ENCODE results near the gene AJAP1. TPM values are rescaled to one million over a fixed set of nuclear protein-coding genes. Genes with fewer than 3 reads are reported as not detected.

Gene AJAP1
- total RNA-seq, 1 experiment from 2014 or later: not detected

DNA sequence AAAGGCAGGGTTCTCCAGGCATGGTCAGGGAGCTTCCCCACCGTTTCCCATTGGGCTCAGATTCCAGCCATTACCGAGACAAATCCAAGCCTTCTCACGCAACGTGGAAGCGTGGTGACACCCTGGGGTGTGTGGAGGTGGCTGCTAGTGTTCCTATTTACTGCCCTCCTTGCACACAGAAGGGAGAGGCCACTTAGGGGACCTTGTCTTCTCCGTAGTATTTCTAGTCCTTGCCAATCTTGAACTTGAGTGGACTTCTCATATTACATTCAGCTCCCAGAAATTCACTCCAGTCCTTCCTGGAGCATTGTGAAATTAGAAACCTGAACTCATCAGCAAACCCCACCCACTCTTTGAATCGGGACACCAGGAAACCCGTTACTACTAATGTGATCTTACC lies 131.6 kb downstream of the AJAP1 start:
- Histone ChIP-seq H3K27me3 (replicated peaks) (no peaks in the 10 kb centered on the region), H3K4me3 (no peak overlapping the region), H3K36me3 (no peaks in the 10 kb centered on the region), H3K27ac (no peak overlapping the region), H3K9me3 (replicated peaks) (peaks cover 23% of the 10 kb centered on the region), H3K4me1 (replicated peaks) (no peaks in the 10 kb centered on the region)
- DNase-seq (ENCODE audit: low read depth in 1 of 2, low spot score in 2 of 2): no peak

DNA sequence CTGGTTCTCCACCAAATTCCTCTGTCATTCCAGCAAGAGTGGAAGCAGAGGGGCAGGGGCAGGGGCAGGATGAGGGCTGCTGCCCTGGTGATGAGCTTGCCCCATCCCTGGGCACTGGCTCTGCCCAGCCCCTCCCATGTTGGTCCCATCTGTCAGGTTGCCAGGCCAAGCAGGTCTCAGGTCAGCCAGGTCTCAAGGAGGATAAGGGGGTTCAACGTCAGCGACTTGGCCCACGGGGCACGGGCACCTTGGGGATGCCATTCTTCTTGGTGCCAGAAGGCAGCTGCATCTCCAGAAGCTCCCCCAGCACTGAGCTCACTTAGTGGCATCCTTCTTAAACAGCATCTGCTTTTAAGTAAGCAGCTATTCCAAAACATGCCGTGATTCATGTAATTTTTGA lies 133.1 kb downstream of the AJAP1 start:
- peaks cover 13% of the 10 kb centered on the region for H3K9me3 ChIP-seq (replicated peaks)
- no peak overlapping the region for H3K4me3 ChIP-seq
- H3K27ac ChIP-seq: no peak overlapping the region
- H3K27me3 ChIP-seq (replicated peaks): no peaks in the 10 kb centered on the region
- no peak for DNase-seq (ENCODE audit: low read depth in 1 of 2, low spot score in 2 of 2)
- no peaks in the 10 kb centered on the region for H3K36me3 ChIP-seq
- no peaks in the 10 kb centered on the region for H3K4me1 ChIP-seq (replicated peaks)

DNA sequence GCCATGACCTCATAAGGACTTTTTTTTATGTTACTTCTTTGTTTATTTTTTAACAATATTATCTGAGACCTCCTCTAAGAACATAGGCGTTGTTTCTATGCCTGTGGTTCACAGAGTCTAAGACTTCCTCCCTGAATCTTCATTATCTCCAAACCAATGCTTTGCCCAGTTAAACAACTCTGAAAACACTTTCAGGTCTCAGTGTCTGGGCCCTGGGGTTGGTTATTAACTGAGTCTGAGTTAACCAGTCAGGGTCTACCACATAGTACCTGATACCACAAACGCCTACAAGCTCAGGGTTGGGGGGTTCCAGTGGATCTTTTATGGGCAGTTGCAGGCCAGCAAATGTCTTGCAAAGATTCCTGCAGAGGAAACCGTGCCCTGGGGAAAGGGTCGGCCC lies 138.2 kb downstream of the AJAP1 start:
- Histone ChIP-seq H3K4me3 (no peak overlapping the region), H3K4me1 (replicated peaks) (no peaks in the 10 kb centered on the region), H3K36me3 (no peaks in the 10 kb centered on the region), H3K27ac (no peak overlapping the region), H3K27me3 (replicated peaks) (no peaks in the 10 kb centered on the region), H3K9me3 (replicated peaks) (peaks cover 7% of the 10 kb centered on the region)
- DNase-seq (ENCODE audit: low read depth in 1 of 2, low spot score in 2 of 2): no peak

DNA sequence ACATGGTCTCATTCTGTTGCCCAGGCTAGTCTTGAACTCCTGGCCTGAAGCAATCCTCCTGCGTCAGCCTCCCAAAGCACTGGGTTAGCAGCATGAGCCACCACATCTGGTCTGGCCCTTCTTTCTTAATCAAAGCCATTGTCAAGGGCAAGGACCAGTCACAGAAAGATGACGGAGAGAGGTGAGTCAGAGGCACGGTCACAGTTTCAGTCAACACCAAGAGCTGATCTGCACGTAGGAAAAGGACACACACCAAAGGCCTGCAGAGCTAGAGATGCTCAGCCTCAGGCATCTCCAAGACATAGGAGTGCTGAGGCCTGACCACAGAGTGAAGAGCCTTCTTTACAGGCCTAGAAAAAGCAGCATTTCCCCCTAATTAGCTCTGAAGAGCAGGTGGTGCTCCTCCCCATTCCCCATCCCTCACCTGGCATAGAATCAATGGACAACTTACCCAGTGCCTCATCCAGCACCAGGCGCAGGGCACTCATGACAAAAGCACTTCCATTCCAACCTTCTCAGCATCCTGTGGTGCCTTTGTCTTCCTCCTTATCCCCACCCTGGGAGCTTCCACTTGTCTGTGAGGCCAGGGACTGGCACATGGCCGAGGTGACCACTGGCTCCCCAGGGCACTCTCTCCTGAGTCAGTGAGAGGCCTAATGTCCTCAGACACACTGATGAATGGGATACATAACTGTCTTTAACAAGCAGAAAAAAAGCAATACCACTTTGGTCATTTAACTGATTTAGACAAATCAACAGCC lies 139.8 kb downstream of the AJAP1 start:
- no peaks in the 10 kb centered on the region for H3K27me3 ChIP-seq (replicated peaks)
- no peak overlapping the region for H3K27ac ChIP-seq
- no peak for DNase-seq (ENCODE audit: low read depth in 1 of 2, low spot score in 2 of 2)
- H3K4me1 ChIP-seq (replicated peaks): no peaks in the 10 kb centered on the region
- no peaks in the 10 kb centered on the region for H3K36me3 ChIP-seq
- H3K4me3 ChIP-seq: no peak overlapping the region
- peaks cover 11% of the 10 kb centered on the region for H3K9me3 ChIP-seq (replicated peaks)

DNA sequence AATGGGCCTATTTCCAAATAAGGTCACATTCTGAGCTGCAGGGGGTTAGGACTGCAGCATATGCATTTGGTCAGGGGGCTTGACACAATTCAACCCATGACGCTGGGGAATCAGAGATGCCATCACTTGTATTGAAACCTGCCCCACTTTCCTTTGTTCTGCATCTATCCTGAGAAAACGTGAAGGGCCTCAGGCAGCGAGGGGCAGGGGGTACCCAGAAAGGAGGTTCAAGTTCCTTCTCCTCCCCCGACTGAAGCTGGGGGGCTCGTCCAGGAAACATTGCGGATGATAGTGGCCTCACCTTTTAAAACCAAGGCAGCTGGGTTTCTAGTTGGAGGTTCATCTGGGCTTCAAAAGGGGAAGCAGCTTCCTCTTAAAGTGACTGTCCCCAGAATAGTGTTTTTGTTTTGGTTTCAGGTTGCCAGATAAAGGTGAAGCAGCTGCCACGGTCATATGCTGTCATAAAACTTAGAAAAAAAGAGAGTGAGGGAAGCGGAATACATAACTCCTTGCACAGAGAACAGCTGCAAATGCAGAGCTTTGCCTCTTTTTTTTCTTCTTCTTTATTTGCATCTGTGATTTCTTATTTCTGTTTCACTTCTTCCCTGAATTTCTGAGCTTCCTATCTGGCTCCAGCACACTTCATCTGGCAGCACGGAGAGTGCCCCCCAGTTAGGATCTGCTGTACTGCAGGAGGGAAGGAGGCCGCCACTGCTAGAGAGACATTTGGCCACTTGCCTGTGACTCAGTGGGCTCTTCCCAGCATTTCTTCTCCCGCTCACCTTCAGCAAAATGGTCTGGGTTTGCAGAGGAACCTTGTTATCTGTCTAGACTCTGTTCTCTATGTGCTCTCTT lies 142.0 kb downstream of the AJAP1 start:
- H3K27me3 ChIP-seq (replicated peaks): no peaks in the 10 kb centered on the region
- no peak overlapping the region for H3K4me3 ChIP-seq
- no peak overlapping the region for H3K27ac ChIP-seq
- DNase-seq (ENCODE audit: low read depth in 1 of 2, low spot score in 2 of 2): no peak
- no peaks in the 10 kb centered on the region for H3K4me1 ChIP-seq (replicated peaks)
- peaks cover 13% of the 10 kb centered on the region for H3K9me3 ChIP-seq (replicated peaks)
- no peaks in the 10 kb centered on the region for H3K36me3 ChIP-seq

DNA sequence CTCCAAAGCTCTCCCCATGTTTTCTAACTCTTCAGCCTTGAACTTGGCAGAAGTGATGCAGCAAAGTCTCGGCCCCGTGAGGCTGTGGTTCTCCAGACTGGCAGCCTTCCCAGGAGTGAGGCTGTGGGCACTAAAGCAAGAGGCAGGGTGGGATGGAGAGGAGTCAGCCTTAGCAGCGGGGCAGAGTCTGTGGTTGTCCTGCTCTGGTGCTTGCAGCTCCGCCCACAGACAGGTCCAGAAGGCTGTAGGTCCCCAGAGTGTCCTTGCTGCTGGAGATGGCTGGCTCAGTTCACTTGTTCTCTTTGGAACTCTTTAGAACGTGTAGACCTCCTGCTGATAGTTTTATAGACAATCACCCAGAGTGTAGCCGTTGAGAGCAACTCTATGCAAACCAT lies 142.6 kb downstream of the AJAP1 start:
- H3K4me1 ChIP-seq (replicated peaks): no peaks in the 10 kb centered on the region
- no peaks in the 10 kb centered on the region for H3K36me3 ChIP-seq
- H3K27ac ChIP-seq: no peak overlapping the region
- H3K27me3 ChIP-seq (replicated peaks): no peaks in the 10 kb centered on the region
- H3K9me3 ChIP-seq (replicated peaks): peaks cover 14% of the 10 kb centered on the region
- no peak for DNase-seq (ENCODE audit: low read depth in 1 of 2, low spot score in 2 of 2)
- H3K4me3 ChIP-seq: no peak overlapping the region

DNA sequence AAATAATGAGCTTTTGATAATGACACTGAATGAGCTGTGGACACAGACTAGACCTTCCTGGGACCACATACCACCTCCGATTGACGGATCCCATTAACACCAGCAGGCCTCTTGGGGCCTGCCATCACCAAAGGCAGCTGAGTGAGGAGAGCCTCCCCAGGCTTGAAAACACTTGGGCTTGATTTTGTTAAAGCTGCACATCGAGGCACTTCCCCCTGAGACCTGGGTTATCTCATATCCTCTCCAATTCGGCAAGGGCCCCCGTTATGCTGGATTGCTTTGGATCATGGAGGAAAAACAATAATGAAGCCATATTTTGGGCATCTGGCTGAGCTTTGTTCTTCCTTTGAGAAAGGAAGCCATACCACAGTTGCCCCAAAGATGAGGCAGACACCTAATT lies 143.0 kb downstream of the AJAP1 start:
- H3K27me3 ChIP-seq (replicated peaks): no peaks in the 10 kb centered on the region
- H3K9me3 ChIP-seq (replicated peaks): peaks cover 14% of the 10 kb centered on the region
- DNase-seq (ENCODE audit: low read depth in 1 of 2, low spot score in 2 of 2): no peak
- H3K4me3 ChIP-seq: no peak overlapping the region
- no peak overlapping the region for H3K27ac ChIP-seq
- no peaks in the 10 kb centered on the region for H3K36me3 ChIP-seq
- no peaks in the 10 kb centered on the region for H3K4me1 ChIP-seq (replicated peaks)

DNA sequence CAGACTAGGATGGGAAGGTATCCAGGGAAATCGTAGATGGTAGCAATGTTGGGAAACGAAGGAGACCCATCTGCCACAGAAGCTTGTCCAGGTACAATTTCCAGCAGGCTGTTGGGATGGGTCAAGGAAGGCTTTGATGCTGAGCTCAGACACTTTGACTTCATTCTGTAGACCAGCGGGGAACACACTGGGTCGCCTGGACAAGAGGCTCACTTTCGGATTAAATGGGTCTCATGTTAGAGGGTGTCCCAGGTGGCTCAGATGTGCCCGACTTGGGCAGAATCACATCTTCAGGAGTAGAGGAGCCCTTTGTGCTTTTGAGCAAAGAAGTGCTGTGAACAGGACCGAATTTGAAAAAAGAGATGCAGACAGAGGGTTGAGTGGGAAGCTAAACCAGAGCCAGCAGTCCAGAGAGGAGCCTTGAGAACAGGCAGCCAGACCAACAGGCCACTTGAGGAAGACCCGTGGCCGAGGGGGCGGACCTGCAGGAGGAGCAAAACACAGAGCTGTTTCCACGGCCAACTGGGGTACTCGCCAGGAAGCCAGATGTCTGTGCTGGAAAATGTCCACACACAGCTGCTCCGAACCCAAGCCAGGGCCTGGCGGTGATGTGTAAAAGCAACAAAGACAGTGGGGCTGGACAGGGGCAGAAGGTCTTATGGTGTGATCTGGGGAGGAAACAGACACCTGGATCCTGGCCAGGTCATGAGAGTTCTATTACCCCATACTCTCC lies 146.9 kb downstream of the AJAP1 start:
- Histone ChIP-seq H3K36me3 (no peaks in the 10 kb centered on the region), H3K9me3 (replicated peaks) (peaks cover 10% of the 10 kb centered on the region), H3K27ac (no peak overlapping the region), H3K27me3 (replicated peaks) (no peaks in the 10 kb centered on the region), H3K4me1 (replicated peaks) (no peaks in the 10 kb centered on the region), H3K4me3 (no peak overlapping the region)
- no peak for DNase-seq (ENCODE audit: low read depth in 1 of 2, low spot score in 2 of 2)

DNA sequence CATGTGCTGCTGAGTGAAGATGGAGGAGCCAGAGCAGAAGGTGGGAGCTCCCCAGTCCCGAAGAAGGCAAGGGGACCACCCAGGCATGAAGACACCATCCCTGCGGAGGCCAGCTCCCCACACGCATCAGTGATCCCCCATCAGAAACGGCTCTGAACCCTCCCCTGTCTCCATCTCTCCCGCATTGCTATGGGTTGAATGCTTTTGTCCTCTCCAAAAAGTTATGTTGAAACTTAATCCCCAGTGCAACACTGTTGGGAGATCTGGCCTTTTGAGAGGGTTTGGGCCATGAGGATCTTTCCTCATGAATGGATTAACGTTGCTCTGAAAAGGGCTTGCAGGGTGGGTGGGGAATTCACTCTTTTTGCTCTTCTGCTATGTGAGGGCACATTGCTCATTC lies 147.6 kb downstream of the AJAP1 start:
- Histone ChIP-seq H3K27me3 (replicated peaks) (no peaks in the 10 kb centered on the region), H3K4me1 (replicated peaks) (no peaks in the 10 kb centered on the region), H3K4me3 (no peak overlapping the region), H3K36me3 (no peaks in the 10 kb centered on the region), H3K27ac (no peak overlapping the region), H3K9me3 (replicated peaks) (peaks cover 10% of the 10 kb centered on the region)
- no peak for DNase-seq (ENCODE audit: low read depth in 1 of 2, low spot score in 2 of 2)

DNA sequence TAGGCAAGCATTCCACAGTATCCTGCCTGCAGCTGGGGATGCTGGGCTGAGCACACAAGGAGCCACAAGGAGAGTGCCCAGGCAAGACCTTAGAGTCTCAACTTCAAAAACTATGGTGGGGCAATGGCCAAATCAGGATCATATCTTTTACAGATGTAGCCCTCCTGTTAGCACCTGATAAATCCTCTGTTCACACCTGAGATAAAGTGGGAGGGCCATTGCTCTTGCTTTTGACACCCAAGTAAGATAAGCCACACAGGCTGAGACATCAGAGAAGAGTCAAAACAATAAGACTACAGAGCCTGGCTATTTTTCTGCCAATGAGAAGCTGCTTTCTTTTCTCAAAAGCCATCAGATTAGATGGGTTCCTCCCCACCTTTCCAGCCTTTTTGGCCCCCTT lies 148.9 kb downstream of the AJAP1 start:
- H3K4me1 ChIP-seq (replicated peaks): no peaks in the 10 kb centered on the region
- H3K9me3 ChIP-seq (replicated peaks): peaks cover 9% of the 10 kb centered on the region
- DNase-seq (ENCODE audit: low read depth in 1 of 2, low spot score in 2 of 2): no peak

DNA sequence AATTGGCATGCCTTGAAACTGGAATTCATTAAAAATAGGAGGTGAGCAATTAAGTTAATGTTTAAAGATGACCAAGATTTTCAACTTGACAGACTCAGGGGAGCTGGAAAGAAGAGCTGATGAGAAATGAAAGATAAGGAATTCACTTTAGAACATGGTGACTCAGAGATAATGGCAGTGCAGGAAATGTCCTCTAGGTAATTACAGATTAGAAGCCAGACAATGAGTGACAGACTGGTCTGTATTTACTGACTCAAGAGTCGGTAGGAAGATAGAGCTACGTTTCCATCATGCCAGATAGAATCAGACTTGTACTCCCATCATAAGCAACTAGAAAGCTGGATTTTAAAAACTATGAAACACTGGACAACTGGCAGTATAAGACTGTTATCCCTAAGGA lies 151.6 kb downstream of the AJAP1 start:
- H3K4me1 ChIP-seq (replicated peaks): no peaks in the 10 kb centered on the region

More for the DNA sequence above, 148.9 kb downstream of the AJAP1 start:
- H3K36me3 ChIP-seq: no peaks in the 10 kb centered on the region
- no peak overlapping the region for H3K27ac ChIP-seq
- no peaks in the 10 kb centered on the region for H3K27me3 ChIP-seq (replicated peaks)
- H3K4me3 ChIP-seq: no peak overlapping the region

DNA sequence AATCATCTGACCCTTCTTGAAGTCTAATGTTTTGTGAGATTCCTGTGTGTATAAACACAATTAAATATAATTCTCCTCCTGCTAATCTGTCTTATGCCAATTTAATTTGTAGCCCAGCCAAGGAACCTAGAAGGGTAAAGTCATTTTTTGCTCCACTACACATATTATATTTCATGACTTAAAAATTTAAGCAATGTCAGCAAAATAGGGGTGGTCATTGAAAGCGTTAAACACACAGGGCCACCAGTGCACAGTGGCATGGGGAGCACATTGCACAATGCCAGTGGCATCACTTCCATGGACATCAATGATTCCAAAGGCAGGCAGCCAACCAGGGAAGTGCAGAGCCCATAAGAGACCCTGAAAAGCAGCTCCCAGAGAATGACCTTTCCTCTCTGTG lies 166.1 kb downstream of the AJAP1 start:
- no peak for DNase-seq (ENCODE audit: low read depth in 1 of 2, low spot score in 2 of 2)
- Histone ChIP-seq H3K9me3 (replicated peaks) (no peaks in the 10 kb centered on the region; the same call in 1 of the 2 replicates), H3K4me3 (no peak overlapping the region), H3K36me3 (no peaks in the 10 kb centered on the region), H3K27ac (no peak overlapping the region), H3K27me3 (replicated peaks) (no peaks in the 10 kb centered on the region), H3K4me1 (replicated peaks) (no peaks in the 10 kb centered on the region)

More for the DNA sequence above, 151.6 kb downstream of the AJAP1 start:
- Histone ChIP-seq H3K36me3 (no peaks in the 10 kb centered on the region), H3K27ac (no peak overlapping the region), H3K27me3 (replicated peaks) (no peaks in the 10 kb centered on the region), H3K9me3 (replicated peaks) (peaks cover 3% of the 10 kb centered on the region), H3K4me3 (no peak overlapping the region)
- no peak for DNase-seq (ENCODE audit: low read depth in 1 of 2, low spot score in 2 of 2)

DNA sequence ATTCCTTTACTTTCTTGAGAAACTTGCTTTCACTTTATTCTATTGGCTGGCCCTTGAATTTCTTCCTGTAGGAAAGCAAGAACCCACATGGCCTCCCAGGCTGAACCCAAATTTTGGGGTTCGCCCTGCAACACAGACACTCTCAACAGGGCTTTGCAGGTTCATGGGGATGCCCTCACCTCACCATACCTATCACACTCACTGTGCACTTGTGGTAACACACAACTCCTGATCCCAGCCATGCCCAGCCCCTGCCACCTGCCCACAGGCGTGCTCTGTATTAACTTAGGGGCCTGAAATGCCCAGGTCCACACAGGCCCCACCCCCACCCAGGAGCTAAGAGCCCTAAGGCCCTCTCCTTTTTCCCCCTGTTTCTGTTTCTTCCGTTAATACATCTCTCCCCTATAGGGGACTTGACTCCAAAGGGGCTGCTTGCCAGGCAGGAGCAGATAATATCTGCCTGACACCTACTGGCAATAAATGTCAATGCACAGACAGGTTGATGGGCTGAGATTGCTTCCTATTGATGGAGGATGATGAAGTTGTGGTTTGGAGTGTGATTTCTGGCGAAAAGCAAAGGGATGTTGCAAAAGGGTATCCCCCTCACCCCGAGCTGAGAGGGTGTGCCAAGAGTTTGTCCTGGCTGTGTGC lies 171.5 kb downstream of the AJAP1 start:
- no peaks in the 10 kb centered on the region for H3K27me3 ChIP-seq (replicated peaks)
- no peaks in the 10 kb centered on the region for H3K36me3 ChIP-seq
- H3K27ac ChIP-seq: no peak overlapping the region
- no peak overlapping the region for H3K4me3 ChIP-seq
- DNase-seq (ENCODE audit: low read depth in 1 of 2, low spot score in 2 of 2): no peak
- H3K9me3 ChIP-seq (replicated peaks): no peaks in the 10 kb centered on the region
- no peaks in the 10 kb centered on the region for H3K4me1 ChIP-seq (replicated peaks)
